NT2/D1 (cell line): ENCODE data around the gene MRPL27.

Source experiments
- SUZ12 ChIP-seq: IDR thresholded peaks from 2 replicates; pipeline ENCODE4 v1.6.1; 2011; ENCODE audit not compliant: insufficient read length, insufficient read depth; ENCODE audit errors: extremely low read depth
- YY1 ChIP-seq: IDR thresholded peaks from 2 replicates; pipeline ENCODE4 v1.6.1; 2011; ENCODE audit not compliant: insufficient read length, insufficient read depth
- ZNF274 ChIP-seq: IDR thresholded peaks from 2 replicates; pipeline ENCODE4 v1.6.1; 2011; ENCODE audit warnings: mild to moderate bottlenecking, low read depth, low read length

DNA sequence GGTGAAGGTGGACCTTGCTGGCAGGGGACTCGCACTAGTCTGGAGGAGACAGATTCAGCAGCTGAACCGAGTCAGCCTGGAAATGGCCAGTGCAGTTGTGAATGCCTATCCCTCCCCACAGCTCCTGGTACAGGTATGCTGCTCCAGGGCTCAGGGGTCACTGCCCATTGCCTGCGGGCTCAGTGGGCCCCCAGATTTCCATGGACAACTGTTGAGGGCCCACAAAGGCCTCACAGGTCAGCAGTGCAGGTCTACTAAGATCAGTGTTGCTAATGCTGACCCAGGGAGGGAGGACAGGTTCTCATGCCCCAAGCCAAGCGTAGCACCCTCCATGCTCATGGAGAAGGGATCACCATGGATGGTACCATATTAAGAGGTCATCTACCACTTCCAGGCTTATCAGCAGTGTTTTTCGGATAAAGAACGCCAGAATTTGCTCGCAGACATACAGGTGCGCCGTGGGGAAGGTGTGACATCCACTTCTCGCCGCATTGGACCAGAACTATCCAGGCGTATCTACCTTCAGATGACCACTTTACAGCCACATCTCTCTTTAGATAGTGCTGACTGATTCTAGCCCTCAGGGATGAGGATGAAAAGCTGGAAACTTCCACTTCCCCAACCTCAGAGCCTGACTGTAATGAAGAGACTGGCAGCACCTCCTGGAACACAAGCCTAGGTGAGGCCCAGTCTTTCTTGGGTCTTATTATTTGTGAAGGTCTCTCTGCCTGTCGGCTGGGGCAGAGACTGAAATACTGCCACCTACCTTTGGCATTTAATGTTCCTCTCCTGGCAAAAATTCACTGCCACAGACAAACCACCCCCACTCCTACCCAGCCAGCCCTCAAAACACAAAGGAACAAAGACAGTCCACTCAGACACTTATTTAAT lies 7.6 kb upstream of the MRPL27 start:
- TF ChIP-seq SUZ12 (no peak), ZNF274 (no peak), YY1 (no peak)
